ENCODE data around the gene AANAT. TPM values are rescaled to one million over a fixed set of nuclear protein-coding genes. Genes with fewer than 3 reads are reported as not detected.

The AANAT gene
- total RNA-seq, 3 donors from 2014 or later (not counting 1 experiment from before 2014, with no cell fraction given): 0.28 to 0.50 TPM; not detected in 1

DNA sequence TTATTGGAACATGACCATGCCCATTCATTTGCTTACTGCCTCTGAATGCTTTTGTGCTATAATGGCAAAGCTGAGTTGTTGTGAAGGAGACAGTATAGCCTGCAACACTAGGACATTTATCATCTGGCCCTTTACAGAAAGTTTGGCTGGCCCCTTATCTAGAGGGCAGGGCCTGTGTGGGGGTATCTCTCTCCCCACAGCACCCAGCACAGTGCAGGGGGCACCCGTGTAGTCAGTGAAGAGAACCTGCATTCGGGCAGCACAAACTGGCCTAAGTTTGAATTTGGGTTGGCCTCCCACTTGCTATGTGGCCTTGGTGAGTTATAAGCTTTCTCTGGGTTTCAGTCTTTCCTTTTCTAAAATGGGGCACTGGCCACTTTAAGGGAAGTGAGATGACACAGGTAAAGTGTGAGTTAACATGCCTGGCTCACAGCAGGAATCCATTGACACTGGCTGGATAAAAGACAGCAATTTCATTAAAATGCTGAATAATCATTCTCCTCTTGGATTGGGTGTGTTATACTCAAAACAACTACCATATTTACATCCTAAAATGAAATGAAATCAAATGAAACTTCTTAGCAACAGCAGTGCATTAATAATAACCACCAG, 26.5 kb upstream of the AANAT start:
- peaks cover 56 to 71% of the 10 kb centered on the region in 2 donors for H3K4me1 Mint-ChIP-seq

GRCh38 chr17:76441686-76442340, 25.6 kb upstream of the AANAT start:
- Mint-ChIP-seq H3K27ac (peak overlapping the region; percentile 59 to 86), H3K4me3 (peak overlapping the region; percentile 26), H3K27me3 (ENCODE audit: low read depth in 2 of 2) (no peaks in the 10 kb centered on the region), H3K9me3 (no peaks in the 10 kb centered on the region), H3K36me3 (no peaks in the 10 kb centered on the region), H3K4me1 (peaks cover 58 to 73% of the 10 kb centered on the region in 2 donors)
- 67% methylated on average over 12 of the region's 13 CpGs for WGBS (ENCODE audit: insufficient coverage)
- Histone ChIP-seq H3K9me3 (ENCODE audit: control insufficient read depth, insufficient read depth, low read length) (no peaks in the 10 kb centered on the region), H3K4me3 (ENCODE audit: low read length) (no peak overlapping the region), H3K27ac (ENCODE audit: low read length) (no peak overlapping the region), H3K4me1 (ENCODE audit: control insufficient read depth, insufficient read depth, low read length) (peaks cover 22% of the 10 kb centered on the region), H3K27me3 (ENCODE audit: control insufficient read depth, insufficient read depth, low read length) (no peaks in the 10 kb centered on the region), H3K36me3 (ENCODE audit: control insufficient read depth, insufficient read depth, low read length) (no peaks in the 10 kb centered on the region)
- ATAC-seq (peak; percentile 59 to 86 (median 86)), DNase-seq (peak in 1 of 2 donors; percentile 20)
- TF ChIP-seq CTCF (IDR thresholded peaks at IDR 0.05): no peak
- intact Hi-C loops (cut with micrococcal nuclease): no loop called here

More for the DNA sequence above, 26.5 kb upstream of the AANAT start:
- no peak for TF ChIP-seq CTCF (IDR thresholded peaks at IDR 0.05)
- H3K4me1 ChIP-seq (ENCODE audit: control insufficient read depth, insufficient read depth, low read length): peaks cover 22% of the 10 kb centered on the region
- DNase-seq (no peak), ATAC-seq (no peak)
- no peak overlapping the region for H3K4me3 ChIP-seq (ENCODE audit: low read length)
- no peak overlapping the region for H3K27ac ChIP-seq (ENCODE audit: low read length)
- Mint-ChIP-seq H3K4me3 (no peak overlapping the region), H3K27ac (peak overlapping the region in 1 of 2 donors; percentile 86), H3K9me3 (no peaks in the 10 kb centered on the region), H3K27me3 (ENCODE audit: low read depth in 2 of 2) (no peaks in the 10 kb centered on the region), H3K36me3 (no peaks in the 10 kb centered on the region)
- intact Hi-C loops (cut with micrococcal nuclease): no loop called here
- WGBS (ENCODE audit: insufficient coverage): 100% methylated on average over 2 of the region's 2 CpGs
- no peaks in the 10 kb centered on the region for H3K9me3 ChIP-seq (ENCODE audit: control insufficient read depth, insufficient read depth, low read length)
- H3K27me3 ChIP-seq (ENCODE audit: control insufficient read depth, insufficient read depth, low read length): no peaks in the 10 kb centered on the region
- no peaks in the 10 kb centered on the region for H3K36me3 ChIP-seq (ENCODE audit: control insufficient read depth, insufficient read depth, low read length)

DNA sequence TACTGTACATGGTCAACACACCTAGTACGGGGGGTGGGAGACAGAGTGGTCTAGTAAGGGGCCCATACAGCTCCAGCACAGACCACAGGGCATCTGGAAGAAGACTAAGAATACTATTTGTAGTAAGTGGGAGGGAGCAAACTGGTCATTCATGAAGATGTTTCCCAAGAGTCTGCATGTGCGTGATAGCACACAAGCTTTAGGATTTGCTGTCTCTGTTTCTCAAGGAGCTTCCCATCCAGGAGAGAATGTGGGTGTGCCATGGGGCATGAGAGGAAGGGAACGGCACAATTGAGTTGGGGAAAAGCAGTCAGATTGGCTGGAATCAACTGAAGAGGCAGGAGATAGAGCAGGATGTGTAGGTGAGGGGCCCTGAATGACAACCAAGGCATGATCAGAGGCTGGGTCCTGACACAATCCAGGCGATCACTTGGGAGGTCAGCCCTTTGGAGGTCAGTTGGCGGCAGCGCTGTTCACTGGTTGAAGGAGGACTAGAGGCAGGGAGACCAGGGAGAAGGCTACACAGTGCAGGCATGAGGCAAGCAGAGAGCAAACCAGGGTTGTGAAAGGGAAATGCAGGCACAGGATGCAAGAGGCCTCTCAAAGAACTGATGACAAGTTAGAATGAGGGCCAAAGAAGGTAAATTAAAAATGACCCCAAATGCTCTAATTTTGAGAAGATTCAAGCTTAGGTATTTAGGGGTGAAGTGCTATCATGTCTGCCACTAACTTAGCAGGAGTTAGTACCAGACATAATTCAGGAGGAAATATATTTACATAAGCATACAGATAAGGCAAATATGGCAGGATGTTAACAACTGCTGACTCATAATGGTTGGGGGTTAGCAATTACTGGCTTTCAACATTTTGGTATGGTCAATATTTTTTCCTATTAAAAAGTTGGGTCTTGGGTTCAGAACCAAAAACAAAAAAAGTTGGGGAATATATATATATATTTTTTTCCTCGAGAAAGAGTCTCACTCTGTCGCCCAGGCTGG, 24.8 kb upstream of the AANAT start:
- H3K36me3 ChIP-seq (ENCODE audit: control insufficient read depth, insufficient read depth, low read length): no peaks in the 10 kb centered on the region
- ATAC-seq (peak; percentile 16 to 35 (median 34)), DNase-seq (no peak)
- H3K27ac ChIP-seq (ENCODE audit: low read length): no peak overlapping the region
- peaks cover 60 to 80% of the 10 kb centered on the region in 2 donors for H3K4me1 Mint-ChIP-seq
- intact Hi-C loops (cut with micrococcal nuclease): no loop called here
- H3K4me3 ChIP-seq (ENCODE audit: low read length): no peak overlapping the region
- no peaks in the 10 kb centered on the region for H3K9me3 ChIP-seq (ENCODE audit: control insufficient read depth, insufficient read depth, low read length)
- WGBS (ENCODE audit: insufficient coverage): 96% methylated on average over 8 of the region's 8 CpGs
- peak overlapping the region; percentile 26 for H3K4me3 Mint-ChIP-seq
- no peaks in the 10 kb centered on the region for H3K27me3 Mint-ChIP-seq (ENCODE audit: low read depth in 2 of 2)
- TF ChIP-seq CTCF (IDR thresholded peaks at IDR 0.05): no peak
- peak overlapping the region; percentile 59 to 86 for H3K27ac Mint-ChIP-seq
- no peaks in the 10 kb centered on the region for H3K9me3 Mint-ChIP-seq
- H3K27me3 ChIP-seq (ENCODE audit: control insufficient read depth, insufficient read depth, low read length): no peaks in the 10 kb centered on the region
- peaks cover 22% of the 10 kb centered on the region for H3K4me1 ChIP-seq (ENCODE audit: control insufficient read depth, insufficient read depth, low read length)
- no peaks in the 10 kb centered on the region for H3K36me3 Mint-ChIP-seq
